ENCODE measurements around the gene LPAR5.

The LPAR5 gene

GRCh38 chr12:6638305-6638704 is 2.5 kb upstream of the LPAR5 start:
- DNase-seq = no peak

DNA sequence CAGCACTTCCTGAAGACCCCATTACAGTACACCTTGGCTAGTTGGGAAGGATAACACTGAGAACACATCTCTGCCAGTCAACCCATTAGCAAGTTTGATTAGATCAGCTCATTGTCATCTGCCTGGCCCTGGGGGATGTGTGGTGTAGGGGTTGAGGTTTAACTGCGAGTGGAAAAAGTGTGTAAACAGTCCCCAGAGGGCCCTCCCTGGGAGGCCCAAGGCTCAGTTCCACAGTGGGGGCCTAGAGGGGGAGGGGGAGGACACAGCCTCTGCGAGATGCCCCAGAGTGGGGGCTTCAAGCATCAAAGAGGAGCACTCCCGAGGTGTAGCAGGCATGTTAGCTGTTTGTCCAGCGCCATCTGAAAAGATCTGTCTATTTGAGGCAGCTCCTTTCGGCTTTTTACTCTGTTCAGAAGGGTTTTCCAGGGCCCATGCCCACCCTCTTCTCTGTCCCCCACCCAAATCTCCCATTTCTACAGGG is 344 bp downstream of the LPAR5 start:
- peak; percentile 32 to 54 for DNase-seq

GRCh38 chr12:6632026-6632983 is 3.5 kb downstream of the LPAR5 start:
- peak; percentile 50 to 70 for DNase-seq

- DNase-seq = peak in 1 of 2 donors; percentile 36
These were observed 4.2 kb downstream of the LPAR5 start for GRCh38 chr12:6631549-6631961.

DNA sequence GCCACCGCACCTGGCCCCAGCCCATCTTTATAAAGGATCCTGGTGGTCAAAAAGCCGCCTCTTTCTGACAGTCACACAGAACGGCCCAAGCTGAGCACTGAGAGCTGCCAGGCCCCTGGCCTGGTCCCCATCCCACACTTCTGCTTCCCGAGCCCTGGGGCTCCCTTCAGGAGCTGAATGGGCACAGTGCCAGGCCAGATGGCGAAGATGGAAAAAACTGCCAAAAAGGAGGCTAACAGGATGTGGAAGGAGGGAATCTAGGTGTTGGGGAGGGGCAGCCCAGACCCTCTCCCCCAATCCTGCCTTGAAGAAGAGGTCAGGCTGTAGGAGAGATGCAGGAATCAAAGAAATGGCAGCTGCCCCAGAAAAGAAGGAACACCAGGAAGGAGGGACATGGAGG is 5.0 kb downstream of the LPAR5 start:
- no peak for DNase-seq

- DNase-seq = peak in 1 of 2 donors; percentile 65
These were observed 8.1 kb downstream of the LPAR5 start for GRCh38 chr12:6627616-6628015.

- no peak for DNase-seq
These were observed 9.0 kb downstream of the LPAR5 start for GRCh38 chr12:6626654-6627283.

DNA sequence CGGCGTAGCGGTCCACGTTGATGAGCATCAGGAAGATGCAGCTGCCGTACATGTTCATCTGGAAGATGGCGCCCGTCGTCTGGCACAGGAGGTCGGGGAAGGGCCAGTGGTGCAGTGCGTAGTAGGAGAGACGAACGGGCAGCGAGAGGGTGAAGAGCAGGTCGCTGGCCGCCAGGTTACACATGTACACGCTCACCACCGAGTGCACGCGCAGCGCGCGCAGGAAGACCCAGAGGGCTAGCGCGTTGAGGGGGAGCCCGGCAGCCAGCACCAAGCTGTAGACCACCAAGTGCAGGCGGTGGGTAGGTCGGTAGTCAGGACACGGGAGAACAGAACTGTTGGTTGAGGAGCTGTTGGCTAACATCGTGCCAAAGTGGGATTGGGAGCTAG is 14.9 kb downstream of the LPAR5 start:
- no peak for DNase-seq

DNA sequence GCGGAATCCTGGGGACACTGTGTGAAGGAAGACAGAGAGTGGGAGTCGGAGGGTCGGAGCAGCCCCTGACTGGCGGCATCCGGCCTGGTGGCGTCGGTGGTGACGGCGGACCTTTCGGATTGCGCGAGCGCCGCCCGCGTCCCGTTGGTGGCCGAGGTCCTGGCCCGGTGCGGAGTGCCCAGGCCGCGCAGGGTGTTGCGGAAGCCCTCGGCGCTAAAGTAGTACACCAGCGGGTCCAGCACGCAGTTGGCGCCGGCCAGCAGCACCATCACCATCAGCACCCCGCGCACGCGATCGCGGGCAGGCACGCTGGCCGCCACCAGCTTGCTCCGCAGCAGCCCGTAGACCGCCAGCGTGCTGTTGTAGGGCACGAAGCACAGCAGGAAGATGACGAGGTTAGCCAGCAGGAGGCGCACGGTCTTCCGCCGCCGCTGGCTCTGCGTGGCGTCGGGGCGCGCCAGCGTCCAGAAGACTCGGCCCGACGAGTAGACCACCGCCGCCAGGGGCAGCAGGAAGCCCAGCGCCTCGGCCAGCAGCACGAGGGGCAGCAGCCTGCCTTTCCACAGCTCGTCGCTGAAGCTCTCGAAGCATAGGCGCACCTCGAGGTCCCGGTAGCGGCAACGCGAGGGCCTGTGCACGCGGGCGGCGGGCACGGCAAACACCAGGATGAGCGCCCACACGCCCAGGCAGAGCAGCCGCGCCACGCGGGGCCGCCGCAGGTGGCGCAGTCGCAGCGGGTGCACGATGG is 15.4 kb downstream of the LPAR5 start:
- DNase-seq = peak; percentile 61 to 64

DNA sequence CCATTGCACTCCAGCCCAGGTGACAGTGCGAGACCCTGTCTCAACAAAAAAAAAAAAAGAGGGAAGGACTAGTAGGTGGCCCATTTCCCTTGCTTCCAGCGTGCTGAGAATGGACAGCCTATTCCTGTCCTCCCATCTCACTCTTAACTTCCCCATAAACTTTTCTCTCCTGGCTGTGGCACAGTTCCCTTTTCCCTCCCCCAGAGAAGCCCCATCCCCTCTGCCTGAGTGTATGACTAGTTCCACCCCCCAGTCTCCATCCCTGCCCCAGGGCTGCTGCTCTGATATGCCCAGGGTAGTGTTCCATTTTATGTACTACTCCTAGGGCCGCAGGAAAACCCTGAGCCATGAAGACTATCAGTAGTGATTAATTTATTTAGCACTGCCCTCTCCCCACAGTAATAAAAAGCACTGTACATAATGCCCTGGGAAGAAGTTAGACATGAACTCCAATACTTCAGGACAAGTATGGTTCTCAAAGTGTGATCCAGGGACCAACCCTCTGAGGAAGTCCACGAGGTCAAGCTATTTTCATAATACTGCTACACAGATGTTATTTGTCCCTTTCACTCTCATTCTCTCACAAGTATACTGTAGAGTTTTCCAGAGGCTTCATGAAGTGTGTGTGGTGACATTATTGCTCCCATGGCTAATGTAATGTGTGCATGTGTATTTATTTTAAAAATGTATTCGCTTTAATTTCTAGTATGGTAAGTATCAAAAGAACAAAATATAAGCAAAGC is 17.1 kb downstream of the LPAR5 start:
- DNase-seq = no peak

DNA sequence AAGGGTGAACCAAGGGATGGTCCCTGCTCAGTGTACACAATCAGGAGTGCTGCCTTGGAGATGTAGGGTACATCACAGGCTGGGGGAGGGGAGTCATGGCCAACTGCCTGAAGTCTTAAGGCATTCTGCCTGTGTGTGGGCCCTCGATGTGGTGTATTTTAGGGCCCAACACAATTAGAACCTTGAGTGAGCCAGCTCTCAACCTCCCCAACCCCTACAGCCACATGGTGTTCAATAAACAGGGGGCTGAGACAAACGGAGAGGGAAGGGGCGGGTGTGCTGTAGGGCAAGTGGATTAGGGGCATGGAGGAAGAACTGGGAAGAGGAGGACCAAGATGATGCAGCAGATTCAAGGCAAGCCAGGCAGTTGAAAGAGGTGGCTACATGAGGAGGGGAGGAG is 20.0 kb downstream of the LPAR5 start:
- DNase-seq = no peak

DNA sequence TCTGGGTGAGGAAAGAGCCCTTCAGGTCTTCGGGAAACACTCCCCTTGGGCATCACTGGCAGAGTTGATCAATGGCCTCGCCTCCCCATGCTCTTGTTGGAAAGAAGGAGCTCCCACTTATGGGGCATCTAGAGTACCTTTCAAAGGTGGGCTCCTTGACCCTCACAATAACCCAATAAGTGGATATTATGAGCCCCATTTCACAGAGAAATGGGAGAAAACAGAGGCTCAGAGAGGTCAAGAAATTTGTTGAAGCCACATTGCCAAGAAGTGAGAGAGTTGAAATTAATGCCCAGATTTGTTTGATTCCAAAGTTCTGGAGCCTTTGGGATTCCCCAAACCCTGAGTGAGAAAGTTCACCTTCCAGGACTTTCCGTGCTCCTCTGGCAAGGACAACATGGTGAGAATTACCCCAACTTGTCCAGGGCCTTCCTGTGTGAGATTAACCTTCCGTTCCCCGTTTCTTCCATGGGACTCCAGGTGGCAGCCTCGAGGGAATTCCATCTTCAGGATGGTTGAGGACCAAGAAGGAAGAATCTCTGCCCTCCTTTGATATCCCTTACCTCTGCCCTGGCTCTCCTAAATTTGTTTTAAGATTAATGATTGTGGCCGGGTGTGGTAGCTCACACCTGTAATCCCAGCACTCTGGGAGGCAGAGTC is 21.1 kb downstream of the LPAR5 start:
- no peak for DNase-seq

DNA sequence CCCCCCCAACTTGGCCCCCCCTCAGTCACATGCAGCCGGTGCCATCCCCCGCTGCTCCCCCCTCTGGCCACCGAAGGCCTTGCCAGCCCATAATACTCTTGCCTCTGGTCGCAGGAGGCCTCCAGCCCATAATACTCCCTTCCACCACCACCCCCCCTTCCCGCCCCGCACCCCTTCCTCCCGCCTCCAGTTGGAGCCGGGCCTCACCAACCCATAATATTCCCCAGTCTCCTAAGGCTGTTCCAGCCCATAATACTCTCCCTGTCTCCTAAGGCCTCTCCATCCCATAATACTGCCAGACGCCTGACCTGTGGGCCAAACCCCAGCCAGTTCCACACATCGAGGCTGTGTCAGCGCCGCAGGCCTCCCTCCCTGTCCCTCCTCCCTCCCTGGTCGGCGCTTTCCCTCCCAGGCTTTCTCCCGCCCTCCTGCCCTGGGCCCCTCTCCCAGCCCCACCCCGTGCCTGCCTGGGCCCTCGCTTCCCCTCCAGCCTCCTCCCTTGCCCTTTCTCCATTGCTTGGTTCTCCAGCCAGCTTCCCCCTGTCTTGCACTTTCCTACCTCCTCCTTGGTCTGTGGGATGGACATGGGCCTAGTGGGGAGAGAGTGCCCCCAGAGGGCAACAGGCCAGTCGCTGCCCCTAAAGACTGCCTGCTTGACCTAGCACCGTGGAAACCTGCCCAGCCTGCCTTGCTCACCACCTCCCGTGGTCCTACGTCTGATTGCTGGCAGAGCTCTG is 21.8 kb downstream of the LPAR5 start:
- DNase-seq = peak; percentile 80 to 84

- peak; percentile 51 to 70 for DNase-seq
These were observed 22.6 kb downstream of the LPAR5 start for GRCh38 chr12:6613015-6613775.

DNA sequence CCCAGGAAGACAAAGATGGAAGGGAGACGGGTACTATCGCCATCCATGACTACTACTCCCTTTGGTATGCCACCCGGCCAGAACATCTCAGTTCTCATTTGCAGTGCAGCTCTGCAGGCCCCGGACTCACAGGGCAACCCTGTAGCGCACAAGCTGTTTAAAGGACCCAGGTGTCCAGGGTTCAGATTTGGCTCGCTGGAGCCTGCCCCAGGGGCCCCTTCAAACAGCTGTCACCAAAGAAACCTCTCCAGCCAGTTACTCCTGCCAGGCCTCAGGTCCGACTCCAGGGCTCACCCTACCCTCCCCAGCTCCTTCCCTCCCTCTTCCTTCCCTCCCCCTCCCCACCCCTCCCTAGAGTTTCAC is 23.1 kb downstream of the LPAR5 start:
- no peak for DNase-seq

GRCh38 chr12:6612247-6612646 is 23.5 kb downstream of the LPAR5 start:
- DNase-seq = peak in 1 of 2 donors; percentile 48

GRCh38 chr12:6608592-6609281 is 27.0 kb downstream of the LPAR5 start:
- peak in 1 of 2 donors; percentile 41 for DNase-seq

GRCh38 chr12:6607751-6608591 is 27.8 kb downstream of the LPAR5 start:
- DNase-seq = peak; percentile 68 to 83
